WTC11 (cell line): ENCODE results near the gene SIM1. TPM values are rescaled to one million over a fixed set of nuclear protein-coding genes. Genes with fewer than 3 reads are reported as not detected.

ENCODE experiments used
- ATAC-seq: fragments of 200-7000 bp; cut with Tn5 transposase; 2 replicates; pipeline ENCODE4 v1.10.0; 2021; ENCODE audit warnings: mild to moderate bottlenecking, moderate library complexity
- CTCF ChIA-PET: fragments of 300-600 bp; sonication (Branson Sonifier 250); formaldehyde crosslinking; loops from one replicate; lab custom pipeline; 2021; ENCODE audit warnings: antibody characterized with exemption; lab: Charles Lee
- POLR2A ChIA-PET: fragments of 350-600 bp; sonication (Branson Sonifier 250); formaldehyde crosslinking; loops from one replicate; lab custom pipeline; 2021; ENCODE audit warnings: antibody characterized with exemption; lab: Charles Lee
- DNase-seq: peaks from one replicate; pipeline ENCODE4 v3.0.0; 2021; ENCODE audit warnings: low spot score
- H3K27ac Mint-ChIP-seq: 2 replicates; pipeline ENCODE4 v1.8.0; 2021; ENCODE audit warnings: mixed read lengths
- H3K27me3 Mint-ChIP-seq: 2 replicates; pipeline ENCODE4 v1.8.0; 2021; ENCODE audit warnings: low read depth, mild to moderate bottlenecking, moderate library complexity, mixed read lengths
- H3K36me3 Mint-ChIP-seq: 2 replicates; pipeline ENCODE4 v1.8.0; 2021; ENCODE audit warnings: mixed read lengths
- H3K4me1 Mint-ChIP-seq: 2 replicates; pipeline ENCODE4 v1.8.0; 2022; ENCODE audit warnings: mixed read lengths
- H3K4me3 Mint-ChIP-seq: 2 replicates; pipeline ENCODE4 v1.8.0; 2021; ENCODE audit warnings: mild to moderate bottlenecking, moderate library complexity, mixed read lengths
- H3K9me3 Mint-ChIP-seq: 2 replicates; pipeline ENCODE4 v1.8.0; 2021; ENCODE audit warnings: mixed read lengths
- AFF4 ChIP-seq: sonication (generic); formaldehyde crosslinking; IDR thresholded peaks from 2 replicates; pipeline ENCODE4 v1.8.1; 2023; ENCODE audit warnings: mild to moderate bottlenecking, missing genetic modification reagents, borderline replicate concordance
- ATF6 ChIP-seq: sonication (generic); formaldehyde crosslinking; IDR thresholded peaks from 2 replicates; pipeline ENCODE4 v1.8.1; 2023; ENCODE audit warnings: mild to moderate bottlenecking, missing genetic modification reagents
- CBFB ChIP-seq: sonication (generic); formaldehyde crosslinking; IDR thresholded peaks from 2 replicates; pipeline ENCODE4 v1.8.1; 2022; ENCODE audit warnings: mild to moderate bottlenecking, low read depth, missing genetic modification reagents
- CTCF ChIP-seq: fragments of 200-600 bp; IDR thresholded peaks from 2 replicates; pipeline ENCODE4 v1.8.0; 2022; ENCODE audit warnings: antibody characterized with exemption
- JAZF1 ChIP-seq: fragments of 250-450 bp; sonication (Bioruptor Pico); IDR thresholded peaks from 2 replicates; pipeline ENCODE4 v1.9.0; 2021; ENCODE audit warnings: moderate library complexity, mild to moderate bottlenecking, inconsistent platforms
- MYBL2 ChIP-seq: sonication (generic); formaldehyde crosslinking; IDR thresholded peaks from 2 replicates; pipeline ENCODE4 v1.8.1; 2023; ENCODE audit warnings: mild to moderate bottlenecking, moderate library complexity, missing genetic modification reagents
- NFATC4 ChIP-seq: fragments of 250-450 bp; sonication (Bioruptor Pico); IDR thresholded peaks from 2 replicates; pipeline ENCODE4 v1.9.0; 2021; ENCODE audit warnings: mild to moderate bottlenecking
- PRDM15 ChIP-seq: sonication (generic); formaldehyde crosslinking; IDR thresholded peaks from 2 replicates; pipeline ENCODE4 v1.8.0; 2022; ENCODE audit warnings: missing genetic modification reagents
- SMAD3 ChIP-seq: sonication (generic); formaldehyde crosslinking; IDR thresholded peaks from 2 replicates; pipeline ENCODE4 v1.8.0; 2022; ENCODE audit warnings: missing genetic modification reagents, mild to moderate bottlenecking, borderline replicate concordance
- TEAD4 ChIP-seq: sonication (generic); formaldehyde crosslinking; IDR thresholded peaks from 2 replicates; pipeline ENCODE4 v1.8.0; 2022; ENCODE audit warnings: mild to moderate bottlenecking, missing genetic modification reagents
- ZNF263 ChIP-seq: sonication (generic); formaldehyde crosslinking; IDR thresholded peaks from 2 replicates; pipeline ENCODE4 v1.8.1; 2022; ENCODE audit warnings: low read depth, mild to moderate bottlenecking, moderate library complexity, missing genetic modification reagents
- ZNF317 ChIP-seq: sonication (generic); formaldehyde crosslinking; IDR thresholded peaks from 2 replicates; pipeline ENCODE4 v1.8.1; 2023; ENCODE audit warnings: low read depth, mild to moderate bottlenecking, moderate library complexity, missing genetic modification reagents, borderline replicate concordance
- ZNF416 ChIP-seq: fragments of 250-450 bp; sonication (Bioruptor Pico); IDR thresholded peaks from 2 replicates; pipeline ENCODE4 v1.9.0; 2021; ENCODE audit warnings: mild to moderate bottlenecking, inconsistent platforms
- ZNF423 ChIP-seq: fragments of 250-450 bp; sonication (Bioruptor Pico); IDR thresholded peaks from 2 replicates; pipeline ENCODE4 v2.1.2; 2022; ENCODE audit warnings: mild to moderate bottlenecking, moderate library complexity
- ZNF425 ChIP-seq: fragments of 250-450 bp; sonication (Bioruptor Pico); conservative IDR thresholded peaks from 2 replicates; pipeline ENCODE4 v1.9.0; 2021; ENCODE audit warnings: mild to moderate bottlenecking
- ZNF671 ChIP-seq: fragments of 250-450 bp; sonication (Bioruptor Pico); IDR thresholded peaks from 2 replicates; pipeline ENCODE4 v1.8.0; 2021; ENCODE audit warnings: mild to moderate bottlenecking
- total RNA-seq: library from RNA; stranded (reverse); gene quantifications from 3 replicates; pipeline ENCODE4 v1.2.3, GENCODE V29; 2021

Gene SIM1
- total RNA-seq, 1 experiment from 2014 or later: 0.09 TPM

- TF ChIP-seq CTCF: no peak
- TF ChIP-seq ATF6 (CRISPR knock-in tag): no peak
- no peak for TF ChIP-seq AFF4 (CRISPR knock-in tag)
- no peak for TF ChIP-seq MYBL2 (CRISPR knock-in tag)
- no peak for TF ChIP-seq ZNF317 (CRISPR knock-in tag)
- no peak for TF ChIP-seq PRDM15 (CRISPR knock-in tag)
- no peak for TF ChIP-seq NFATC4 (CRISPR knock-in tag)
- no peak for TF ChIP-seq TEAD4
- no peak for TF ChIP-seq CBFB (CRISPR knock-in tag)
Observed at GRCh38 chr6:100488244-100488643, 23.5 kb upstream of the SIM1 start (continued).

- H3K27ac Mint-ChIP-seq: no peak overlapping the region
- ATAC-seq (no peak), DNase-seq (no peak)
- POLR2A ChIA-PET: no interaction called here
- CTCF ChIA-PET: interaction anchor here (0.6 kb wide), 1 partner anchor 346 kb away, joined by 5 read pairs; no protein-coding TSS in a partner anchor
- peaks cover 8% of the 10 kb centered on the region for H3K4me1 Mint-ChIP-seq
- no peaks in the 10 kb centered on the region; the same call in 1 of the 2 replicates for H3K27me3 Mint-ChIP-seq
- peaks cover 18% of the 10 kb centered on the region for H3K9me3 Mint-ChIP-seq
- no peak overlapping the region for H3K4me3 Mint-ChIP-seq
- peaks cover 11% of the 10 kb centered on the region for H3K36me3 Mint-ChIP-seq
- TF ChIP-seq ZNF423 (CRISPR knock-in tag): no peak
- no peak for TF ChIP-seq ZNF425 (CRISPR knock-in tag)
- TF ChIP-seq ZNF671 (CRISPR knock-in tag): no peak
- TF ChIP-seq JAZF1: no peak
- no peak for TF ChIP-seq ZNF263 (CRISPR knock-in tag)
- no peak for TF ChIP-seq ZNF416 (CRISPR knock-in tag)
- no peak for TF ChIP-seq CTCF
- TF ChIP-seq SMAD3 (CRISPR knock-in tag): no peak
Observed at GRCh38 chr6:100487638-100488037, 22.9 kb upstream of the SIM1 start.
